K562 (cell line): Measurements from ENCODE around the gene NOP16. TPM values are rescaled to one million over a fixed set of nuclear protein-coding genes. Genes with fewer than 3 reads are reported as not detected.
A peak's percentile ranks its signal among the peaks of the same experiment; 100 is the strongest.

Experiments used
- ATAC-seq: fragments of 200-7000 bp; cut with Tn5 transposase; 3 replicates; pipeline ENCODE4 v1.9.1; 2020; ENCODE audit warnings: moderate library complexity
- BruUV-seq: library from RNA; stranded (reverse); fragments of 400-500 nt; replicated peaks from 2 replicates; lab custom pipeline; 2021; lab: Mats Ljungman, UMichigan
- CTCF ChIA-PET: fragments of 300-600 bp; formaldehyde crosslinking; extraction: SDS; loops from one replicate; lab custom pipeline; 2021; ENCODE audit warnings: low intra/inter-chr PET ratio; lab: Yijun Ruan, JAX
- POLR2A ChIA-PET: fragments of 300-600, 350-650 bp; sonication (Branson Sonifier 250); formaldehyde crosslinking; extraction: SDS; loops from one replicate; lab custom pipeline; 2021; ENCODE audit warnings: antibody characterized with exemption, inconsistent platforms; lab: Yijun Ruan, JAX
- DNase-seq, 4 experiments: peaks; one replicate each; pipeline versions ENCODE4 v3.0.0 to v3.0.0-alpha.2; 2011 to 2018; ENCODE audit warnings: low spot score in 3 of 4, mixed read lengths in 3 of 4; ENCODE audit errors: extremely low read depth in 1 of 4
- FAIRE-seq: peaks from 2 replicates; lab custom pipeline; 2011; peaks lifted over from hg19 to GRCh38; lab: Jason Lieb, UNC
- H2AFZ ChIP-seq: 2 replicates; pipeline ENCODE4 v1.6.0; 2011; ENCODE audit warnings: low read depth, low read length, control low read depth, inconsistent platforms
- H3K27ac ChIP-seq: fragments of 200-600 bp; 3 replicates; pipeline ENCODE4 v1.8.0; 2011; ENCODE audit warnings: low read depth, mild to moderate bottlenecking, control low read depth, inconsistent platforms, low read length, moderate library complexity, mixed read lengths; ENCODE audit errors: extremely low read depth
- H3K27me3 ChIP-seq, 2 experiments: fragments of 300-600 bp in 1 of 2; 2 replicates in 1 of 2; 3 replicates in 1 of 2; pipeline versions ENCODE4 v1.6.0 to v1.8.0; 2011; ENCODE audit warnings: inconsistent platforms in 2 of 2, low read length in 2 of 2, mild to moderate bottlenecking in 1 of 2, mixed read lengths in 1 of 2, moderate library complexity in 1 of 2; ENCODE audit not compliant: control insufficient read depth in 2 of 2, insufficient read depth in 2 of 2
- H3K36me3 ChIP-seq: fragments of 300-600 bp; 3 replicates; pipeline ENCODE4 v1.8.0; 2011; ENCODE audit warnings: mild to moderate bottlenecking, low read length, inconsistent platforms; ENCODE audit not compliant: control insufficient read depth, insufficient read depth
- H3K4me1 ChIP-seq, 2 experiments: fragments of 200-600 bp in 1 of 2; replicated peaks in 1 of 2; 2 replicates in 1 of 2; 3 replicates in 1 of 2; pipeline versions ENCODE4 v1.5.1 to v1.8.0; 2011; ENCODE audit warnings: inconsistent platforms in 2 of 2, low read length in 2 of 2, mild to moderate bottlenecking in 1 of 2, mixed read lengths in 1 of 2, moderate library complexity in 1 of 2; ENCODE audit not compliant: control insufficient read depth in 2 of 2, insufficient read depth in 2 of 2
- H3K4me2 ChIP-seq: 2 replicates; pipeline ENCODE4 v1.6.1; 2011; ENCODE audit warnings: low read length, control low read depth, inconsistent platforms, mixed read lengths; ENCODE audit not compliant: insufficient read depth
- H3K4me3 ChIP-seq: fragments of 200-600 bp; sonication (generic), shearing (Covaris generic); 2 replicates; pipeline ENCODE4 v1.5.1; 2016; ENCODE audit warnings: control low read depth, inconsistent platforms
- H3K79me2 ChIP-seq: fragments of 200-600 bp; 3 replicates; pipeline ENCODE4 v1.8.0; 2011; ENCODE audit warnings: low read length, inconsistent platforms; ENCODE audit not compliant: control insufficient read depth, insufficient read depth
- H3K9ac ChIP-seq, 2 experiments: 2 replicates each; pipeline versions ENCODE4 v1.6.0 to v1.6.1; 2011; ENCODE audit warnings: low read depth in 2 of 2, low read length in 2 of 2, control low read depth in 1 of 2, inconsistent platforms in 1 of 2, mild to moderate bottlenecking in 1 of 2, mixed read lengths in 1 of 2; ENCODE audit not compliant: insufficient read depth in 1 of 2
- H3K9me1 ChIP-seq: one replicate; pipeline ENCODE4 v1.6.0; 2011; ENCODE audit warnings: inconsistent platforms, mild to moderate bottlenecking, low read length, moderate library complexity; ENCODE audit not compliant: control insufficient read depth, insufficient read depth
- H3K9me3 ChIP-seq: replicated peaks from 2 replicates; pipeline ENCODE4 v1.5.1; 2011; ENCODE audit warnings: low read depth, low read length, inconsistent platforms; ENCODE audit not compliant: control insufficient read depth, insufficient read depth
- H4K20me1 ChIP-seq: replicated peaks from 2 replicates; pipeline ENCODE4 v1.6.1; 2011; ENCODE audit warnings: low read length, inconsistent platforms, mixed read lengths; ENCODE audit not compliant: control insufficient read depth, insufficient read depth
- BRD9 ChIP-seq: fragments of 450-650 bp; IDR thresholded peaks from 2 replicates; pipeline ENCODE4 v1.6.1; 2018; ENCODE audit warnings: low read depth; ENCODE audit not compliant: partially characterized antibody
- BRF2 ChIP-seq: IDR thresholded peaks from 3 replicates; pipeline ENCODE4 v1.6.1; 2011; ENCODE audit warnings: borderline replicate concordance, mild to moderate bottlenecking; ENCODE audit not compliant: insufficient read length, insufficient read depth
- CREB1 ChIP-seq, 2 experiments: sonication (generic) in 1 of 2; formaldehyde crosslinking in 1 of 2; IDR thresholded peaks; 2 replicates each; pipeline versions ENCODE4 v1.6.1 to v1.8.0; 2012 to 2022; ENCODE audit warnings: inconsistent platforms in 1 of 2, mild to moderate bottlenecking in 1 of 2, missing genetic modification reagents in 1 of 2, moderate library complexity in 1 of 2
- SAFB2 ChIP-seq: fragments of 200-400 bp; formaldehyde crosslinking; IDR thresholded peaks from 2 replicates; pipeline ENCODE4 v1.6.1; 2018; ENCODE audit warnings: borderline replicate concordance, low read length, low read depth, moderate library complexity; ENCODE audit not compliant: severe bottlenecking
- SFPQ ChIP-seq: fragments of 200-400 bp; formaldehyde crosslinking; IDR thresholded peaks from 2 replicates; pipeline ENCODE4 v1.6.1; 2017; ENCODE audit warnings: mild to moderate bottlenecking, low read depth, low read length, moderate library complexity
- SREBF1 ChIP-seq: fragments of 150-350 bp; IDR thresholded peaks from 2 replicates; pipeline ENCODE4 v1.6.1; 2014; ENCODE audit warnings: antibody characterized with exemption, low read depth, low read length, borderline replicate concordance
- SRSF7 ChIP-seq: fragments of 200-400 bp; formaldehyde crosslinking; optimal IDR thresholded peaks from 2 replicates; pipeline ENCODE3; 2017; ENCODE audit warnings: mild to moderate bottlenecking, low read depth, low read length
- ZNF3 ChIP-seq: fragments of 250-450 bp; sonication (Bioruptor Pico); IDR thresholded peaks from 2 replicates; pipeline ENCODE4 v1.5.0; 2021; ENCODE audit warnings: mild to moderate bottlenecking, moderate library complexity
- ZNF316 ChIP-seq: fragments of 450-650 bp; IDR thresholded peaks from 2 replicates; pipeline ENCODE4 v1.6.1; 2016
- WGBS: fragments of 100-300 bp; shearing (Covaris generic); methylation state at CpG from one replicate; pipeline ENCODE4 v1.1.6; 2016; ENCODE audit warnings: low coverage, mixed read lengths; ENCODE audit not compliant: insufficient coverage; ENCODE audit errors: missing lambda C conversion rate; 5-methylcytosine and 5-hydroxymethylcytosine counted together
- in situ Hi-C: fragments of 300-500 bp; cut with MboI; formaldehyde crosslinking; loops from 4 replicates; pipeline ENCODE4 v1.15.0; 2018; ENCODE audit warnings: inconsistent platforms, mixed read lengths
- intact Hi-C: fragments of 100-400 bp; cut with micrococcal nuclease; formaldehyde crosslinking; loops from 2 replicates; pipeline ENCODE4 v1.14.2; 2022
- polyA plus RNA-seq, 8 experiments: library from polyadenylated mRNA; depleted of rRNA in 4 of 8; stranded (reverse) in 5 of 8; unstranded in 3 of 8; fragments of >200 nt; fragmentation: Nextera tagmentation in 2 of 8; fragmentation: Illumina TruSeq in 1 of 8; extraction: Ambion mirVana in 2 of 8; extraction: Trizol in 1 of 8; gene quantifications; 2 replicates each; pipeline versions ENCODE4 v1.2.1 to v1.2.3, GENCODE V29; 2011 to 2014; ENCODE audit warnings: inconsistent platforms in 1 of 8, missing spikeins in 1 of 8
- total RNA-seq, 7 experiments: library from RNA; depleted of rRNA in 6 of 7; stranded (reverse); fragments of >200 nt in 6 of 7; fragmentation: Illumina TruSeq in 2 of 7; extraction: Trizol in 2 of 7; gene quantifications; 2 replicates each; pipeline versions ENCODE4 v1.2.1 to v1.2.3, GENCODE V29; 2011 to 2021; ENCODE audit warnings: low replicate concordance in 1 of 7
- TF ChIP-seq, protein P1 (sequence below): IDR thresholded peaks from 2 replicates; pipeline ENCODE4 v1.6.1; 2012; ENCODE audit warnings: low read depth, low read length, improper control_type of control experiment, borderline replicate concordance

The NOP16 gene
- total and polyA plus RNA-seq, 9 of the 15 experiments (the other 6 are each of a cell fraction or from before 2014, with no cell fraction given): 92.5 to 342 (median 148) TPM

- 38% methylated on average over 7 of the region's 8 CpGs for WGBS
- CTCF ChIA-PET: no interaction called here
Measured at GRCh38 chr5:176369934-176370711, 18.3 kb downstream of the NOP16 start.

GRCh38 chr5:176368726-176369125, 19.7 kb downstream of the NOP16 start:
- in situ Hi-C loops: no loop called here
- no peak for ATAC-seq
- Histone ChIP-seq H2AFZ (no peak overlapping the region), H3K4me1 (peaks cover 11 to 14% of the 10 kb centered on the region in 2 experiments), H3K36me3 (no peaks in the 10 kb centered on the region), H3K9me1 (no peaks in the 10 kb centered on the region), H4K20me1 (no peaks in the 10 kb centered on the region), H3K9ac (peak overlapping the region in 1 of 2 experiments; percentile 14; a peak in 1 of 4 replicates), H3K9me3 (no peaks in the 10 kb centered on the region), H3K79me2 (no peaks in the 10 kb centered on the region), H3K4me2 (no peak overlapping the region), H3K4me3 (no peak overlapping the region), H3K27ac (no peak overlapping the region), H3K27me3 (no peaks in the 10 kb centered on the region)
- ChIA-PET CTCF (no interaction called here), POLR2A (no interaction called here)
- intact Hi-C loops: no loop called here
- no peak for DNase-seq
- WGBS: 65% methylated on average over 3 of the region's 13 CpGs
- FAIRE-seq: no peak
- BruUV-seq: no TSS peak
- TF ChIP-seq SREBF1 (no peak), BRF2 (no peak), SRSF7 (no peak), SFPQ (no peak), SAFB2 (no peak), ZNF316 (no peak)
- TF ChIP-seq, protein P1, sequence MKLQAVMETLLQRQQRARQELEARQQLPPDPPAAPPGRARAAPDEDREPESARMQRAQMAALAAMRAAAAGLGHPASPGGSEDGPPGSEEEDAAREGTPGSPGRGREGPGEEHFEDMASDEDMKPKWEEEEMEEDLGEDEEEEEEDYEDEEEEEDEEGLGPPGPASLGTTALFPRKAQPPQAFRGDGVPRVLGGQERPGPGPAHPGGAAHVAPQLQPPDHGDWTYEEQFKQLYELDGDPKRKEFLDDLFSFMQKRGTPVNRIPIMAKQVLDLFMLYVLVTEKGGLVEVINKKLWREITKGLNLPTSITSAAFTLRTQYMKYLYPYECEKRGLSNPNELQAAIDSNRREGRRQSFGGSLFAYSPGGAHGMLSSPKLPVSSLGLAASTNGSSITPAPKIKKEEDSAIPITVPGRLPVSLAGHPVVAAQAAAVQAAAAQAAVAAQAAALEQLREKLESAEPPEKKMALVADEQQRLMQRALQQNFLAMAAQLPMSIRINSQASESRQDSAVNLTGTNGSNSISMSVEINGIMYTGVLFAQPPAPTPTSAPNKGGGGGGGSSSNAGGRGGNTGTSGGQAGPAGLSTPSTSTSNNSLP: no peak

More at GRCh38 chr5:176369934-176370711, 18.3 kb downstream of the NOP16 start:
- no peak for ATAC-seq
- no peaks in the 10 kb centered on the region for H3K79me2 ChIP-seq
- no peaks in the 10 kb centered on the region for H3K9me1 ChIP-seq
- no peak overlapping the region for H3K4me3 ChIP-seq
- no peak overlapping the region for H3K4me2 ChIP-seq
- H3K27me3 ChIP-seq: no peaks in the 10 kb centered on the region
- no peaks in the 10 kb centered on the region for H3K9me3 ChIP-seq
- no peak overlapping the region for H2AFZ ChIP-seq
- POLR2A ChIA-PET: interaction anchor here (0.6 to 3.0 kb wide), 3 partner anchors 10 to 209 kb away, joined by 3 to 11 read pairs (median 4); no protein-coding TSS in a partner anchor
- no peak overlapping the region for H3K9ac ChIP-seq
- peaks cover 11 to 19% of the 10 kb centered on the region in 2 experiments for H3K4me1 ChIP-seq
- in situ Hi-C loops (no loop called here), intact Hi-C loops (no loop called here)
- TF ChIP-seq CREB1 (IDR thresholded peaks at IDR 0.05) (no peak), CREB1 (CRISPR knock-in tag; IDR thresholded peaks at IDR 0.05) (0 out of 2 replicates have a peak, but pooled peaks have one; percentile 16), ZNF3 (CRISPR knock-in tag) (no peak), BRD9 (no peak)
- no peak for FAIRE-seq
- BruUV-seq: no TSS peak
- no peak overlapping the region for H3K27ac ChIP-seq
- DNase-seq: no peak
- H4K20me1 ChIP-seq: no peaks in the 10 kb centered on the region
- no peaks in the 10 kb centered on the region for H3K36me3 ChIP-seq
